ENCODE measurements around the gene CCM2.

GRCh38 chr7:45057878-45058277, 57.9 kb downstream of the CCM2 start:
- TF ChIP-seq POLR2AphosphoS5 (IDR thresholded peaks at IDR 0.05) (no peak), CTCF (IDR thresholded peaks at IDR 0.05) (no peak), POLR2A (IDR thresholded peaks at IDR 0.05) (no peak), EP300 (IDR thresholded peaks at IDR 0.05) (no peak)
